Neural cell (in vitro differentiated cells): ENCODE results near the gene CCDC86.

Source experiments
- EP300 ChIP-seq: fragments of 450-650 bp; conservative IDR thresholded peaks from 2 replicates; pipeline ENCODE4 v1.6.1; 2014; ENCODE audit warnings: antibody characterized with exemption, mild to moderate bottlenecking, moderate library complexity; ENCODE audit not compliant: poor library complexity, severe bottlenecking
- RAD21 ChIP-seq: fragments of 450-650 bp; conservative IDR thresholded peaks from 2 replicates; pipeline ENCODE4 v1.6.1; 2014; ENCODE audit warnings: antibody characterized with exemption, mild to moderate bottlenecking, moderate library complexity
- TF ChIP-seq, protein P1 (sequence below): fragments of 450-650 bp; IDR thresholded peaks from 2 replicates; pipeline ENCODE4 v1.5.1; 2014; ENCODE audit warnings: antibody characterized with exemption, mild to moderate bottlenecking, moderate library complexity; ENCODE audit not compliant: poor library complexity, severe bottlenecking

DNA sequence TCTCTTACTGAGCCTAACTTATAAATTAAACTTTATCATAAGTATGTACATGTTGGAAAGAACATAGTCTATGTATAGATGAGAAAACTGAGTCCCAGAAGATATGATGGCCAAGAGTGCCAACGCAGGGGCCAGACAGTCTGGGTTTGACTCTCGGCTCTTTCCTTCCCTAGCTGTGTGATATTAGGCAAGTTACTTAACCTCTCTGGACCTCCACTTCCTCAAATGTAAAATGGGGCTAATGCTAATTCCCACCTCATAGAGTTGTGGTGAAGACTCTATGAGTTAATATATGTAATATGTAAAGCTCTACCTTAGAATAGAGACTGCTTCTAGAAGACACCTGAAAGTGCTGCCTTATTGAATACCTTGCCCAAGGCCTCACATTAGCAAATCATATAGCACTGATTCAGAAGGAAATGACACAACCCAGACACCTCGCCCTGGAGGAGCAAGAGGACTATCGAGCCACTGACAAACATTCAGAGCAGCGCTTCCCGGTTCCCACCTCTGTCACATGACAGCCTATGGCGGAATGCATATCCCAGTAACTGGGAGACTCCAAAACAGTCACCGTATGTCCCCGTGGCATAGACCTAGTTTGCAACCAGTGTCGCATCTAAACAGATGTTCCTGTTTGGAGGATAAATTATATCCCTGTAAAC lies 11.3 kb upstream of the CCDC86 start:
- no peak for TF ChIP-seq EP300
- TF ChIP-seq, protein P1, sequence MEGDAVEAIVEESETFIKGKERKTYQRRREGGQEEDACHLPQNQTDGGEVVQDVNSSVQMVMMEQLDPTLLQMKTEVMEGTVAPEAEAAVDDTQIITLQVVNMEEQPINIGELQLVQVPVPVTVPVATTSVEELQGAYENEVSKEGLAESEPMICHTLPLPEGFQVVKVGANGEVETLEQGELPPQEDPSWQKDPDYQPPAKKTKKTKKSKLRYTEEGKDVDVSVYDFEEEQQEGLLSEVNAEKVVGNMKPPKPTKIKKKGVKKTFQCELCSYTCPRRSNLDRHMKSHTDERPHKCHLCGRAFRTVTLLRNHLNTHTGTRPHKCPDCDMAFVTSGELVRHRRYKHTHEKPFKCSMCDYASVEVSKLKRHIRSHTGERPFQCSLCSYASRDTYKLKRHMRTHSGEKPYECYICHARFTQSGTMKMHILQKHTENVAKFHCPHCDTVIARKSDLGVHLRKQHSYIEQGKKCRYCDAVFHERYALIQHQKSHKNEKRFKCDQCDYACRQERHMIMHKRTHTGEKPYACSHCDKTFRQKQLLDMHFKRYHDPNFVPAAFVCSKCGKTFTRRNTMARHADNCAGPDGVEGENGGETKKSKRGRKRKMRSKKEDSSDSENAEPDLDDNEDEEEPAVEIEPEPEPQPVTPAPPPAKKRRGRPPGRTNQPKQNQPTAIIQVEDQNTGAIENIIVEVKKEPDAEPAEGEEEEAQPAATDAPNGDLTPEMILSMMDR: no peak
- no peak for TF ChIP-seq RAD21
